HepG2 (cell line): ENCODE results near the gene CAMSAP1. TPM values are rescaled to one million over a fixed set of nuclear protein-coding genes. Genes with fewer than 3 reads are reported as not detected.
A peak's percentile ranks its signal among the peaks of the same experiment; 100 is the strongest.

Source experiments
- ATF4 ChIP-seq, 2 experiments: fragments of 450-650 bp in 1 of 2; sonication (generic) in 1 of 2; formaldehyde crosslinking; IDR thresholded peaks; 2 replicates each; pipeline versions ENCODE4 v1.5.0 to v1.8.0; 2020 to 2022; ENCODE audit warnings: mild to moderate bottlenecking in 1 of 2, missing genetic modification reagents in 1 of 2
- CENPT ChIP-seq: sonication (generic); formaldehyde crosslinking; IDR thresholded peaks from 2 replicates; pipeline ENCODE4 v1.8.0; 2022; ENCODE audit warnings: low read depth, mild to moderate bottlenecking, moderate library complexity, missing genetic modification reagents
- NKX3-1 ChIP-seq: sonication (generic); formaldehyde crosslinking; IDR thresholded peaks from 2 replicates; pipeline ENCODE4 v1.5.0; 2020; ENCODE audit warnings: missing genetic modification reagents
- PHF5A ChIP-seq: IDR thresholded peaks from one replicate; pipeline ENCODE4 v1.6.1; 2018; ENCODE audit warnings: low read depth, missing genetic modification reagents; ENCODE audit not compliant: unreplicated experiment
- RBAK ChIP-seq: sonication (generic); formaldehyde crosslinking; IDR thresholded peaks from 2 replicates; pipeline ENCODE4 v1.5.1; 2020; ENCODE audit warnings: mild to moderate bottlenecking, missing genetic modification reagents
- SMAD3 ChIP-seq: sonication (generic); formaldehyde crosslinking; IDR thresholded peaks from 2 replicates; pipeline ENCODE4 v1.4.0; 2020; ENCODE audit warnings: missing genetic modification reagents
- ZNF414 ChIP-seq: sonication (generic); formaldehyde crosslinking; IDR thresholded peaks from 2 replicates; pipeline ENCODE4 v1.5.0; 2020; ENCODE audit warnings: missing genetic modification reagents
- ZNF431 ChIP-seq: sonication (generic); formaldehyde crosslinking; IDR thresholded peaks from 2 replicates; pipeline ENCODE4 v1.9.0; 2022; ENCODE audit warnings: missing genetic modification reagents, low read depth, mild to moderate bottlenecking, borderline replicate concordance
- ZNF530 ChIP-seq: sonication (generic); formaldehyde crosslinking; IDR thresholded peaks from 2 replicates; pipeline ENCODE4 v1.5.0; 2020; ENCODE audit warnings: low read depth, mild to moderate bottlenecking, missing genetic modification reagents
- polyA plus RNA-seq, 8 experiments: library from polyadenylated mRNA; depleted of rRNA in 3 of 8; stranded (reverse) in 7 of 8; unstranded in 1 of 8; fragments of >200 nt; fragmentation: Illumina TruSeq in 4 of 8; extraction: Trizol in 4 of 8; gene quantifications; 2 replicates each; pipeline versions ENCODE4 v1.2.1 to v1.2.3, GENCODE V29; 2011 to 2016; ENCODE audit warnings: low read depth in 4 of 8, missing spikeins in 1 of 8, mixed read lengths in 1 of 8; ENCODE audit not compliant: insufficient read depth in 1 of 8
- total RNA-seq, 5 experiments: library from RNA; depleted of rRNA; stranded (reverse); fragments of >200 nt; fragmentation: Illumina TruSeq; extraction: Trizol; gene quantifications; 2 replicates each; pipeline ENCODE4 v1.2.3, GENCODE V29; 2016; ENCODE audit warnings: low read depth in 1 of 5
- TF ChIP-seq, protein P1 (sequence below): sonication (generic); formaldehyde crosslinking; IDR thresholded peaks from 2 replicates; pipeline ENCODE4 v1.4.0; 2020; ENCODE audit warnings: missing genetic modification reagents
- TF ChIP-seq, protein P2 (sequence below): sonication (generic); formaldehyde crosslinking; IDR thresholded peaks from 2 replicates; pipeline ENCODE4 v1.9.0; 2022; ENCODE audit warnings: missing genetic modification reagents, mild to moderate bottlenecking, borderline replicate concordance
- TF ChIP-seq, protein P3 (sequence below): sonication (generic); formaldehyde crosslinking; IDR thresholded peaks from 2 replicates; pipeline ENCODE4 v1.8.0; 2022; ENCODE audit warnings: mild to moderate bottlenecking, missing genetic modification reagents, borderline replicate concordance
- TF ChIP-seq, protein P4 (sequence below): sonication (generic); formaldehyde crosslinking; IDR thresholded peaks from 2 replicates; pipeline ENCODE4 v1.9.0; 2021; ENCODE audit warnings: missing genetic modification reagents, mild to moderate bottlenecking, borderline replicate concordance
- TF ChIP-seq, protein P5 (sequence below): sonication (generic); formaldehyde crosslinking; IDR thresholded peaks from 2 replicates; pipeline ENCODE4 v1.5.0; 2020; ENCODE audit warnings: missing genetic modification reagents, mild to moderate bottlenecking, borderline replicate concordance
- TF ChIP-seq, protein P6 (sequence below): sonication (generic); formaldehyde crosslinking; IDR thresholded peaks from 2 replicates; pipeline ENCODE4 v1.5.0; 2020; ENCODE audit warnings: mild to moderate bottlenecking, low read depth, missing genetic modification reagents, borderline replicate concordance

The CAMSAP1 gene
- total and polyA plus RNA-seq, 2 of the 13 experiments (the other 11 are each of a cell fraction or from before 2014, with no cell fraction given) = 3.8 to 12.4 TPM

- TF ChIP-seq, protein P1, sequence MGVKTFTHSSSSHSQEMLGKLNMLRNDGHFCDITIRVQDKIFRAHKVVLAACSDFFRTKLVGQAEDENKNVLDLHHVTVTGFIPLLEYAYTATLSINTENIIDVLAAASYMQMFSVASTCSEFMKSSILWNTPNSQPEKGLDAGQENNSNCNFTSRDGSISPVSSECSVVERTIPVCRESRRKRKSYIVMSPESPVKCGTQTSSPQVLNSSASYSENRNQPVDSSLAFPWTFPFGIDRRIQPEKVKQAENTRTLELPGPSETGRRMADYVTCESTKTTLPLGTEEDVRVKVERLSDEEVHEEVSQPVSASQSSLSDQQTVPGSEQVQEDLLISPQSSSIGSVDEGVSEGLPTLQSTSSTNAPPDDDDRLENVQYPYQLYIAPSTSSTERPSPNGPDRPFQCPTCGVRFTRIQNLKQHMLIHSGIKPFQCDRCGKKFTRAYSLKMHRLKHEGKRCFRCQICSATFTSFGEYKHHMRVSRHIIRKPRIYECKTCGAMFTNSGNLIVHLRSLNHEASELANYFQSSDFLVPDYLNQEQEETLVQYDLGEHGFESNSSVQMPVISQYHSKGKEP = no peak
- TF ChIP-seq, protein P2, sequence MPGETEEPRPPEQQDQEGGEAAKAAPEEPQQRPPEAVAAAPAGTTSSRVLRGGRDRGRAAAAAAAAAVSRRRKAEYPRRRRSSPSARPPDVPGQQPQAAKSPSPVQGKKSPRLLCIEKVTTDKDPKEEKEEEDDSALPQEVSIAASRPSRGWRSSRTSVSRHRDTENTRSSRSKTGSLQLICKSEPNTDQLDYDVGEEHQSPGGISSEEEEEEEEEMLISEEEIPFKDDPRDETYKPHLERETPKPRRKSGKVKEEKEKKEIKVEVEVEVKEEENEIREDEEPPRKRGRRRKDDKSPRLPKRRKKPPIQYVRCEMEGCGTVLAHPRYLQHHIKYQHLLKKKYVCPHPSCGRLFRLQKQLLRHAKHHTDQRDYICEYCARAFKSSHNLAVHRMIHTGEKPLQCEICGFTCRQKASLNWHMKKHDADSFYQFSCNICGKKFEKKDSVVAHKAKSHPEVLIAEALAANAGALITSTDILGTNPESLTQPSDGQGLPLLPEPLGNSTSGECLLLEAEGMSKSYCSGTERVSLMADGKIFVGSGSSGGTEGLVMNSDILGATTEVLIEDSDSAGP (CRISPR knock-in tag) = peak; percentile 17; the same call in 1 of the 2 replicates
- TF ChIP-seq ZNF414 (CRISPR knock-in tag) (no peak), RBAK (CRISPR knock-in tag) (no peak), PHF5A (CRISPR knock-in tag) (no peak), CENPT (CRISPR knock-in tag) (no peak), ZNF431 (CRISPR knock-in tag) (no peak), NKX3-1 (CRISPR knock-in tag) (0 out of 2 replicates have a peak, but pooled peaks have one; percentile 67), SMAD3 (no peak), ATF4 (CRISPR knock-in tag; IDR thresholded peaks at IDR 0.05) (no peak), ZNF530 (no peak)
- TF ChIP-seq, protein P3, sequence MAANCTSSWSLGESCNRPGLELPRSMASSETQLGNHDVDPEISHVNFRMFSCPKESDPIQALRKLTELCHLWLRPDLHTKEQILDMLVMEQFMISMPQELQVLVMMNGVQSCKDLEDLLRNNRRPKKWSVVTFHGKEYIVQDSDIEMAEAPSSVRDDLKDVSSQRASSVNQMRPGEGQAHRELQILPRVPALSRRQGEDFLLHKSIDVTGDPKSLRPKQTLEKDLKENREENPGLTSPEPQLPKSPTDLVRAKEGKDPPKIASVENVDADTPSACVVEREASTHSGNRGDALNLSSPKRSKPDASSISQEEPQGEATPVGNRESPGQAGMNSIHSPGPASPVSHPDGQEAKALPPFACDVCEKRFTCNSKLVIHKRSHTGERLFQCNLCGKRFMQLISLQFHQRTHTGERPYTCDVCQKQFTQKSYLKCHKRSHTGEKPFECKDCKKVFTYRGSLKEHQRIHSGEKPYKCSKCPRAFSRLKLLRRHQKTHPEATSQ (CRISPR knock-in tag) = no peak
- TF ChIP-seq, protein P4, sequence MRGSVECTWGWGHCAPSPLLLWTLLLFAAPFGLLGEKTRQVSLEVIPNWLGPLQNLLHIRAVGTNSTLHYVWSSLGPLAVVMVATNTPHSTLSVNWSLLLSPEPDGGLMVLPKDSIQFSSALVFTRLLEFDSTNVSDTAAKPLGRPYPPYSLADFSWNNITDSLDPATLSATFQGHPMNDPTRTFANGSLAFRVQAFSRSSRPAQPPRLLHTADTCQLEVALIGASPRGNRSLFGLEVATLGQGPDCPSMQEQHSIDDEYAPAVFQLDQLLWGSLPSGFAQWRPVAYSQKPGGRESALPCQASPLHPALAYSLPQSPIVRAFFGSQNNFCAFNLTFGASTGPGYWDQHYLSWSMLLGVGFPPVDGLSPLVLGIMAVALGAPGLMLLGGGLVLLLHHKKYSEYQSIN (CRISPR knock-in tag) = no peak
- TF ChIP-seq, protein P5, sequence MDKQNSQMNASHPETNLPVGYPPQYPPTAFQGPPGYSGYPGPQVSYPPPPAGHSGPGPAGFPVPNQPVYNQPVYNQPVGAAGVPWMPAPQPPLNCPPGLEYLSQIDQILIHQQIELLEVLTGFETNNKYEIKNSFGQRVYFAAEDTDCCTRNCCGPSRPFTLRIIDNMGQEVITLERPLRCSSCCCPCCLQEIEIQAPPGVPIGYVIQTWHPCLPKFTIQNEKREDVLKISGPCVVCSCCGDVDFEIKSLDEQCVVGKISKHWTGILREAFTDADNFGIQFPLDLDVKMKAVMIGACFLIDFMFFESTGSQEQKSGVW (CRISPR knock-in tag) = no peak
- TF ChIP-seq, protein P6, sequence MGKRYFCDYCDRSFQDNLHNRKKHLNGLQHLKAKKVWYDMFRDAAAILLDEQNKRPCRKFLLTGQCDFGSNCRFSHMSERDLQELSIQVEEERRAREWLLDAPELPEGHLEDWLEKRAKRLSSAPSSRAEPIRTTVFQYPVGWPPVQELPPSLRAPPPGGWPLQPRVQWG (CRISPR knock-in tag) = no peak
These were observed 877 bp upstream of the CAMSAP1 start (continued) for GRCh38 chr9:135908093-135908753.
